Mesendoderm (in vitro differentiated cells): ENCODE results near the gene CDC45.
"Not testable (repeated sequence)": the region's sequence is repeated elsewhere in the genome, so short reads cannot be mapped to it uniquely, and the experiment has no call there.

Experiments used
- DNase-seq: peaks from one replicate; pipeline ENCODE4 v3.0.0; 2013
- H2AK5ac ChIP-seq: 2 replicates; pipeline ENCODE4 v1.6.1; 2013; ENCODE audit warnings: low read length, inconsistent platforms
- H2BK120ac ChIP-seq: 2 replicates; pipeline ENCODE4 v1.6.1; 2013; ENCODE audit warnings: low read depth, mild to moderate bottlenecking, low read length, moderate library complexity, mixed read lengths
- H2BK15ac ChIP-seq: replicated peaks from 2 replicates; pipeline ENCODE4 v1.6.1; 2013; ENCODE audit warnings: low read depth, mild to moderate bottlenecking, moderate library complexity
- H2BK5ac ChIP-seq: 2 replicates; pipeline ENCODE4 v1.6.1; 2013; ENCODE audit warnings: low read length, inconsistent platforms
- H3K18ac ChIP-seq: 2 replicates; pipeline ENCODE4 v1.6.1; 2013; ENCODE audit warnings: mild to moderate bottlenecking, low read length, mixed read lengths
- H3K23ac ChIP-seq: one replicate; pipeline ENCODE4 v1.6.1; 2013; ENCODE audit warnings: low read length
- H3K27ac ChIP-seq: 2 replicates; pipeline ENCODE4 v1.5.1; 2013; ENCODE audit warnings: low read depth, mild to moderate bottlenecking, inconsistent platforms, low read length, moderate library complexity
- H3K27me3 ChIP-seq: 2 replicates; pipeline ENCODE4 v1.6.1; 2013; ENCODE audit warnings: low read length, control low read depth, mild to moderate bottlenecking, inconsistent platforms; ENCODE audit not compliant: insufficient read depth, poor library complexity
- H3K36me3 ChIP-seq: 2 replicates; pipeline ENCODE4 v1.6.1; 2013; ENCODE audit warnings: low read length, inconsistent platforms; ENCODE audit not compliant: control insufficient read depth, insufficient read depth
- H3K4ac ChIP-seq: one replicate; pipeline ENCODE4 v1.6.1; 2013; ENCODE audit warnings: low read depth, mild to moderate bottlenecking, low read length, moderate library complexity
- H3K4me1 ChIP-seq: 2 replicates; pipeline ENCODE4 v1.6.1; 2013; ENCODE audit warnings: low read depth, low read length, inconsistent platforms; ENCODE audit not compliant: control insufficient read depth
- H3K4me2 ChIP-seq: 2 replicates; pipeline ENCODE4 v1.6.1; 2013; ENCODE audit warnings: low read length
- H3K4me3 ChIP-seq: 2 replicates; pipeline ENCODE4 v1.5.1; 2013; ENCODE audit warnings: mild to moderate bottlenecking, low read length
- H3K56ac ChIP-seq: one replicate; pipeline ENCODE4 v1.6.1; 2013; ENCODE audit warnings: low read length
- H3K79me1 ChIP-seq: 2 replicates; pipeline ENCODE4 v1.6.1; 2013; ENCODE audit warnings: low read length, inconsistent platforms
- H3K79me2 ChIP-seq: 2 replicates; pipeline ENCODE4 v1.6.1; 2013; ENCODE audit warnings: mild to moderate bottlenecking, low read length; ENCODE audit not compliant: control insufficient read depth, insufficient read depth
- H3K9ac ChIP-seq: 2 replicates; pipeline ENCODE4 v1.6.1; 2013; ENCODE audit warnings: low read length, inconsistent platforms
- H4K5ac ChIP-seq: one replicate; pipeline ENCODE4 v1.6.1; 2013; ENCODE audit warnings: low read length
- H4K8ac ChIP-seq: one replicate; pipeline ENCODE4 v1.6.1; 2013; ENCODE audit warnings: low read depth, mild to moderate bottlenecking, control low read depth, low read length, moderate library complexity
- WGBS: extraction: QIAGEN DNeasy Blood & Tissue Kit; methylation state at CpG from one replicate; pipeline ENCODE4 v1.1.7; 2013; ENCODE audit warnings: low lambda C conversion rate, missing lambda C conversion rate; ENCODE audit not compliant: insufficient coverage; ENCODE audit errors: extremely low coverage; 5-methylcytosine and 5-hydroxymethylcytosine counted together

CDC45 gene

GRCh38 chr22:19540394-19540793, 60.7 kb downstream of the CDC45 start:
- Histone ChIP-seq H3K23ac (no peak overlapping the region), H3K18ac (no peak overlapping the region), H3K4me1 (no peaks in the 10 kb centered on the region), H3K36me3 (no peaks in the 10 kb centered on the region), H3K9ac (no peak overlapping the region), H3K79me2 (no peaks in the 10 kb centered on the region), H3K4me3 (no peak overlapping the region), H2AK5ac (no peak overlapping the region), H4K8ac (no peak overlapping the region), H3K4me2 (no peak overlapping the region), H2BK5ac (no peak overlapping the region), H3K27ac (no peak overlapping the region), H3K4ac (no peak overlapping the region), H2BK15ac (no peak overlapping the region), H4K5ac (no peak overlapping the region), H3K79me1 (no peaks in the 10 kb centered on the region), H3K27me3 (no peaks in the 10 kb centered on the region), H3K56ac (no peak overlapping the region), H2BK120ac (no peak overlapping the region)
- DNase-seq = no peak

GRCh38 chr22:19543970-19544708, 64.4 kb downstream of the CDC45 start:
- H2BK5ac ChIP-seq = no peak overlapping the region
- no peaks in the 10 kb centered on the region for H3K27me3 ChIP-seq
- no peak overlapping the region for H3K23ac ChIP-seq
- no peak overlapping the region for H4K5ac ChIP-seq
- H3K27ac ChIP-seq = no peak overlapping the region
- no peaks in the 10 kb centered on the region for H3K4me1 ChIP-seq
- no peaks in the 10 kb centered on the region for H3K36me3 ChIP-seq
- no peak overlapping the region for H3K9ac ChIP-seq
- H3K79me2 ChIP-seq = no peaks in the 10 kb centered on the region
- no peak overlapping the region for H3K4me2 ChIP-seq
- no peak overlapping the region for H3K4me3 ChIP-seq
- no peak overlapping the region for H2BK15ac ChIP-seq
- no peak overlapping the region for H4K8ac ChIP-seq
- no peak overlapping the region for H2BK120ac ChIP-seq
- H3K4ac ChIP-seq = no peak overlapping the region
- H3K79me1 ChIP-seq = no peaks in the 10 kb centered on the region
- no peak for DNase-seq
- H3K18ac ChIP-seq = no peak overlapping the region
- WGBS = no CpG with 5 or more reads among the region's 16 CpGs
- no peak overlapping the region for H3K56ac ChIP-seq
- H2AK5ac ChIP-seq = no peak overlapping the region

- no peaks in the 10 kb centered on the region for H3K36me3 ChIP-seq
- no peak overlapping the region for H2BK5ac ChIP-seq
- no peaks in the 10 kb centered on the region for H3K27me3 ChIP-seq
- no CpG with 5 or more reads among the region's 5 CpGs for WGBS
- no peak overlapping the region for H3K9ac ChIP-seq
- H3K4me3 ChIP-seq = no peak overlapping the region
- H2BK120ac ChIP-seq = no peak overlapping the region
- DNase-seq = no peak
- H3K79me2 ChIP-seq = no peaks in the 10 kb centered on the region
- H3K18ac ChIP-seq = no peak overlapping the region
- no peak overlapping the region for H3K23ac ChIP-seq
- no peak overlapping the region for H2BK15ac ChIP-seq
- H3K4ac ChIP-seq = no peak overlapping the region
- H4K5ac ChIP-seq = no peak overlapping the region
- no peak overlapping the region for H3K27ac ChIP-seq
- no peaks in the 10 kb centered on the region for H3K79me1 ChIP-seq
- H4K8ac ChIP-seq = no peak overlapping the region
- no peaks in the 10 kb centered on the region for H3K4me1 ChIP-seq
- no peak overlapping the region for H3K4me2 ChIP-seq
- no peak overlapping the region for H3K56ac ChIP-seq
- no peak overlapping the region for H2AK5ac ChIP-seq
Measured at GRCh38 chr22:19545935-19546207, 66.2 kb downstream of the CDC45 start.

DNA sequence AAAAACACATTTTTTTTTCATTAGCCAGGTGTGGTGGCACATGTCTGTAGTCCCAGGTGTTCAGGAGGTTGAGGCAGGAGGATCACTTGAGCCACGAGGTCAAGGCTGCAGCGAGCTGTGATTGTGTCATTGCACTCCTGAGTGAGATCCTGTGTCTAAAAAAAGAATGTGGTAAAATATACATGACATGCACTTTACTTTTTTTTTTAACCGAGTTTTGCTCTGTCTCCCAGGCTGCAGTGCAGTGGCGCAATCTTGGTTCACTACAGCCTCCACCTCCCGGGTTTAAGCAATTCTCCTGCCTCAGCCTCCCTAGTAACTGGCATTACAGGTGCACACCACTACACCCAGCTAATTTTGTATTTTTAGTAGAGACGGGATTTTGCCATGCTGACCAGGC, 67.0 kb downstream of the CDC45 start:
- H3K27me3 ChIP-seq = no peaks in the 10 kb centered on the region

DNA sequence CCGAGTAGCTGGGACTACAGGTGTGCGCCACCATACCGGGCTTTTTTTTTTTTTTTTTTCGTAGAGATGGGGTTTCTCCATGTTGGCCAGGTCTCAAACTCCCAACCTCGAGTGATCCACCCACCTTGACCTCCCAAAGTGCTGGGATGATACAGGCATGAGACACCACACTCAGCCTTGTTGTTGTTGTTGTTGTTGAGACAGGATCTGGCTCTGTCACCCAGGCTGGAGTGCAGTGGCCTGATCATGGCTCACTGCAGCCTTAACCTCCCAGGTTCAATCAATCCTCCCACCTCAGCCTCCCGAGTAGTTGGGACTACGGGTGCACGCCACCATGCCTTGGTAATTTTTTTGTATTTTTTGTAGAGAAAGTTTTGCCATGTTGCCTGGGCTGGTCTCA, 67.9 kb downstream of the CDC45 start:
- Histone ChIP-seq H3K56ac (no peak overlapping the region), H3K36me3 (no peaks in the 10 kb centered on the region), H3K79me2 (no peaks in the 10 kb centered on the region), H3K4ac (no peak overlapping the region), H2BK5ac (no peak overlapping the region), H3K4me2 (no peak overlapping the region), H4K5ac (no peak overlapping the region), H3K27me3 (no peaks in the 10 kb centered on the region), H2BK15ac (no peak overlapping the region), H3K18ac (no peak overlapping the region), H3K4me3 (no peak overlapping the region), H3K23ac (no peak overlapping the region), H3K27ac (no peak overlapping the region), H4K8ac (no peak overlapping the region), H3K79me1 (no peaks in the 10 kb centered on the region), H3K4me1 (no peaks in the 10 kb centered on the region), H2AK5ac (no peak overlapping the region), H2BK120ac (no peak overlapping the region), H3K9ac (no peak overlapping the region)
- no peak for DNase-seq
- WGBS = no CpG with 5 or more reads among the region's 8 CpGs

More for the DNA sequence above, 67.0 kb downstream of the CDC45 start:
- no peak overlapping the region for H2BK15ac ChIP-seq
- no peak overlapping the region for H4K8ac ChIP-seq
- H4K5ac ChIP-seq = no peak overlapping the region
- H3K9ac ChIP-seq = no peak overlapping the region
- no peak overlapping the region for H2BK5ac ChIP-seq
- DNase-seq = no peak
- no peak overlapping the region for H3K4ac ChIP-seq
- H3K18ac ChIP-seq = no peak overlapping the region
- H3K4me2 ChIP-seq = no peak overlapping the region
- no peak overlapping the region for H2AK5ac ChIP-seq
- H3K79me1 ChIP-seq = no peaks in the 10 kb centered on the region
- H2BK120ac ChIP-seq = no peak overlapping the region
- H3K56ac ChIP-seq = no peak overlapping the region
- no peak overlapping the region for H3K23ac ChIP-seq
- H3K27ac ChIP-seq = no peak overlapping the region
- WGBS = no CpG with 5 or more reads among the region's 6 CpGs
- H3K79me2 ChIP-seq = no peaks in the 10 kb centered on the region
- no peak overlapping the region for H3K4me3 ChIP-seq
- H3K36me3 ChIP-seq = no peaks in the 10 kb centered on the region
- H3K4me1 ChIP-seq = no peaks in the 10 kb centered on the region

- H2AK5ac ChIP-seq, H3K36me3 ChIP-seq, DNase-seq, H3K27me3 ChIP-seq, H3K23ac ChIP-seq, H3K18ac ChIP-seq, H2BK5ac ChIP-seq, H3K79me2 ChIP-seq, H2BK120ac ChIP-seq, H4K5ac ChIP-seq, H3K9ac ChIP-seq, H3K4ac ChIP-seq, H4K8ac ChIP-seq, H2BK15ac ChIP-seq, H3K27ac ChIP-seq, H3K4me1 ChIP-seq, H3K79me1 ChIP-seq, H3K4me2 ChIP-seq, H3K56ac ChIP-seq, H3K4me3 ChIP-seq: not testable (repeated sequence)
- no CpG with 5 or more reads among the region's 5 CpGs for WGBS
Measured at GRCh38 chr22:19548427-19548826, 68.7 kb downstream of the CDC45 start.
